T-helper 17 cell (primary cell): ENCODE measurements around the gene SART3. TPM values are rescaled to one million over a fixed set of nuclear protein-coding genes. Genes with fewer than 3 reads are reported as not detected.

Source experiments
- ATAC-seq: fragments of 150-1000 bp; cut with Tn5 transposase; 2 replicates; pipeline ENCODE4 v1.10.0; 2021; ENCODE audit warnings: mild to moderate bottlenecking, moderate library complexity
- DNase-seq, 3 donors: peaks; one replicate each; pipeline versions ENCODE4 v3.0.0 to v3.0.0-alpha.2; 2020 to 2021
- H3K9me3 ChIP-seq: one replicate; pipeline ENCODE4 v1.7.0; 2013; ENCODE audit warnings: low read length, mild to moderate bottlenecking; ENCODE audit not compliant: control insufficient read depth, poor library complexity, severe bottlenecking
- H3K27ac Mint-ChIP-seq: one replicate; pipeline ENCODE4 v1.8.0; 2022; ENCODE audit warnings: mild to moderate bottlenecking, moderate library complexity, mixed read lengths
- H3K27me3 Mint-ChIP-seq: one replicate; pipeline ENCODE4 v1.8.0; 2022; ENCODE audit warnings: mixed read lengths
- H3K36me3 Mint-ChIP-seq: one replicate; pipeline ENCODE4 v1.8.0; 2022; ENCODE audit warnings: low read depth, mixed read lengths
- H3K4me1 Mint-ChIP-seq: one replicate; pipeline ENCODE4 v1.8.0; 2022; ENCODE audit warnings: mild to moderate bottlenecking, mixed read lengths
- H3K4me3 Mint-ChIP-seq: one replicate; pipeline ENCODE4 v1.8.0; 2022; ENCODE audit warnings: mild to moderate bottlenecking, moderate library complexity, mixed read lengths
- total RNA-seq, 4 donors: library from RNA in 2 of 4; stranded (reverse) in 2 of 4; gene quantifications; one replicate each; pipeline ENCODE4 v1.2.3 and lab custom pipeline; 2022 to 2026

SART3 gene
- total RNA-seq, 2 donors from 2014 or later: 85.3 to 107 TPM

DNA sequence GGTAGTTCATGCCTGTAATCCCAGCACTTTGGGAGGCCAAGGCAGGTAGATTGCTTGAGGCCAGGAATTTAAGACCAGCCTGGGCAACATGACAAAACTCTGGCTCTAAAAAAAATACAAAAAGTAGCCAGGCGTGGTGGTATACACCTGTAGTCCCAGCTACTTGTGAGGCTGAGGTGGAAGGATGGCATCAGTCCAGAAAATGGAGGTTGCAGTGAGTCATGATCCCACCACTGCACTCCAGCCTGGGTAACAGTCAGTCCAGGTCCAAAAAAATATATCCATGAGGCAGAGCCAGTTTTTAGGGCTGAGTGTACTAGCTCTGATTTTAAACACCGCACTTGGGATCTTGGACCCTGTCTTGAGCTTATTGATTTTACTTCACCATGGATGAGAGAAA, 76.5 kb downstream of the SART3 start:
- DNase-seq: no peak
- ATAC-seq: no peak
- Mint-ChIP-seq H3K36me3 (no peaks in the 10 kb centered on the region), H3K27ac (no peak overlapping the region), H3K4me3 (no peak overlapping the region), H3K4me1 (no peaks in the 10 kb centered on the region), H3K27me3 (peaks cover 70% of the 10 kb centered on the region)
- no peaks in the 10 kb centered on the region for H3K9me3 ChIP-seq

- ATAC-seq (no peak), DNase-seq (no peak)
- H3K36me3 Mint-ChIP-seq: no peaks in the 10 kb centered on the region
- no peaks in the 10 kb centered on the region for H3K4me1 Mint-ChIP-seq
- H3K27ac Mint-ChIP-seq: no peak overlapping the region
- peaks cover 75% of the 10 kb centered on the region for H3K27me3 Mint-ChIP-seq
- H3K9me3 ChIP-seq: no peaks in the 10 kb centered on the region
- no peak overlapping the region for H3K4me3 Mint-ChIP-seq
Measured at GRCh38 chr12:108483213-108484059, 77.5 kb downstream of the SART3 start.

DNA sequence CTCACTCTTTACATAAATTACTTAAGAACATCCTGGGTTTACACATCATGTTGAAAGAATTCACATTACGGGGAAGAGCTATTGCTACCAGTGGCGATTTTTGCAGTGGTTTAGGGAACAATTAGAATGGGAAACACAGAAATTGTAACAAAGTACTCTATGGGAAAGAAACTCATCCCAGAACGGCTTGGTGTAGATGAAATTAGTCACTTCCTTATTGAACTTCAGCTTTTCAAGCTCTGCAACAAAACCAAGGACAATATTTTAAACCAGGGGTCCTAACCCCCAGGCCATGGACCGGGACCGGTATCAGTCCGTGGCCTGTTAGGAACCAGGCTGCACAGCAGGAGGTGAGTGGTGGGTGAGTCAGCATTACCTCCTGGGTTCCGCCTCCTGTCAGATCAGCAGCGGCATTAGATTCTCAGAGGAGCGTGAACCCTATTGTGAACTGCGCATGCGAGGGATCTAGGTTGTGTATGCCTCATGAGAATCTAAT, 78.2 kb downstream of the SART3 start:
- no peaks in the 10 kb centered on the region for H3K4me1 Mint-ChIP-seq
- H3K36me3 Mint-ChIP-seq: no peaks in the 10 kb centered on the region
- ATAC-seq (no peak), DNase-seq (no peak)
- H3K4me3 Mint-ChIP-seq: no peak overlapping the region
- peaks cover 70% of the 10 kb centered on the region for H3K27me3 Mint-ChIP-seq
- no peaks in the 10 kb centered on the region for H3K9me3 ChIP-seq
- H3K27ac Mint-ChIP-seq: no peak overlapping the region

DNA sequence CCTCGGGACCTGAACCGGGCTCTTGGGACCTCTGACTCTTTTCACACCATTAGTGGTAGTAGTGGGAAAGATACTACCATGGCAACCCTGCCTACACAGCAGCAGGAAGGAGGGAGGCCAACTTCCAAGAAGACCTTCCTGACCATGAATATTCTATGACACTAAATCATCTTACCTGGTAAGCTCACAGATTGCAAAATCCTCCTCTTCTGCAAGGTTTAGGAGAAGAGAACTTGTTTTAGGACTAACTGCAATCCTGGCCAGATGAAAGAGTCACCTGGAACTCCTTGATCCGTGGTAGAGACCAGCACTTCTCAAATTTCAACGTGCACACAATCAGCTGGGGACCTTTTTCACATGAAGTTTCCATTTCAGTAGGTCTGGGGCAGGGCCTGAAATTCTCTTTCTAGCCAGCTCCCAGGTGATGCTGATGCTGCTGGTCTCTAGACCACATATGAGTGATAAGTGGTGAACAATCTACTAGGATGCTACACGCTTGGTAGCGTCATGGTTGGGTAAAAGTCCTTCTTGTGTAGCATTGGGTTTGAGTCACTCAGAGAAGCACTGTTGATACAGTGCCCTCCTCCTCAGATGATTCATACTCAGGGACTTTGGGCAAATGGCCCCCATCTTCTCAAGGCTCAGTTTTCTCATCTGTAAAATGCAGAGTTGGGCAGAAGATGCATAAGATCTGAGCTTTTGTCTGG, 81.5 kb downstream of the SART3 start:
- H3K9me3 ChIP-seq: no peaks in the 10 kb centered on the region
- ATAC-seq (no peak), DNase-seq (no peak)
- Mint-ChIP-seq H3K36me3 (no peaks in the 10 kb centered on the region), H3K4me3 (no peak overlapping the region), H3K27ac (no peak overlapping the region), H3K4me1 (no peaks in the 10 kb centered on the region), H3K27me3 (peaks cover 54% of the 10 kb centered on the region)

GRCh38 chr12:108478611-108479206, 82.3 kb downstream of the SART3 start:
- H3K27ac Mint-ChIP-seq: no peak overlapping the region
- H3K9me3 ChIP-seq: no peaks in the 10 kb centered on the region
- H3K4me3 Mint-ChIP-seq: no peak overlapping the region
- ATAC-seq (no peak), DNase-seq (no peak)
- H3K4me1 Mint-ChIP-seq: no peaks in the 10 kb centered on the region
- no peaks in the 10 kb centered on the region for H3K36me3 Mint-ChIP-seq
- H3K27me3 Mint-ChIP-seq: peaks cover 50% of the 10 kb centered on the region

DNA sequence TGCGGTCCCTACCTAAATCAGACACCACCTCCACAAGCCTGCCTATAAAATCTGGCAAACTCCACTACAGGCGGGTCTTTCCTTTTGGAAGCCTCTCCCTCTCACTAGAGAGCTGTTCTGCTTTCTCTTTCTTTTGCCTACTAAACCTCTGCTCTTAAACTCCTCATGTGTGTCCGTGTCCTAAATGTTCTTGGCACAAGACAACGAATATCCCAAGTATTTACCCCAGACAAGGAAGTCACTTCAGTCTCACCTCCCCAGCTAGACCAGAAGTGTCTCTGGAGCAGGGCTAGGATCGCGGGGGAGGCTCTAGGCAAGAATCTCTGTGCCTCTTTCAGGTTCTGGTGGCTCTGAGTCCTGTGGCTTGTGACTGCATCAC, 83.1 kb downstream of the SART3 start:
- DNase-seq: no peak
- Mint-ChIP-seq H3K36me3 (no peaks in the 10 kb centered on the region), H3K4me3 (no peak overlapping the region), H3K27ac (no peak overlapping the region), H3K4me1 (no peaks in the 10 kb centered on the region), H3K27me3 (peaks cover 43% of the 10 kb centered on the region)
- no peaks in the 10 kb centered on the region for H3K9me3 ChIP-seq
- ATAC-seq: no peak

DNA sequence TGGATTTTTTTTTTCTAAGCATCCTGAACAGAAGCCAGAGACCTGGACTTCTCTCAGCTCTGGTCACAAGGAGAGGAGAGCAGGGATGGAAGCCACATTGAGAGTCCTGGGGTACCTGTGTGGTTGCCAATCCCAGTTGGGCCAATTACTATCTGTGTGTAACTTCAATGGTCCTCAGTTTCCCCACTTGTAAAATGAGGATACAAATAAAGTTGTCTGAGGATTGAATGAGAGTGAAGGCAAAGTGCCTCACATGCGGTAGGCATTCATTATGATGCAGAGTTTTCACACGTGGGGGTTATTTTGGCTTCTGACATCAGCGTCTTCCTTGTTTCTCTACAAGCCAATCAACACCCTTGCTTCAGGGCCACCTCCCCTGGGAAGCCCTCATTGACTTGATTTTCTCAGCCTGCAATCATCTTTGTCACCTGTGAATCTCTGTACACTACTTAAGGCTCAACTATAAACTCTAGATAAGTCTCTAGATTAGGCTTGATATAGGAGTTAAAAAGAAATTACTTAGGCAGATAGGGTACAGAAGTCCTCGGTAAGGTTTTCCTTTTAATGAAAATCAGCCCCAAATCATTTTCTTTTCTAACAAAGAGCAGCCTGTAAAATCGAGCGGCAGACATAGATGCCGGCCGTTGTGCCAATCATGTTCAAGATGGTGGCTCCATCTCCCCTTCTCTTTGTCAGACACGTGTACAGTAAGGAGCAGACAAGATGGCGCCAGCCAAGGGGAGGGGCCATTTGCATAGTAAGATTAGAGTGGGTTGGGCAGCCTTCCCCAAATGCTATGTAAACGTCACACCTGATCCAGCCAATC, 83.7 kb downstream of the SART3 start:
- Mint-ChIP-seq H3K27me3 (peaks cover 37% of the 10 kb centered on the region), H3K27ac (no peak overlapping the region)

GRCh38 chr12:108475396-108475795, 85.6 kb downstream of the SART3 start:
- Mint-ChIP-seq H3K4me1 (no peaks in the 10 kb centered on the region), H3K27me3 (peaks cover 34% of the 10 kb centered on the region), H3K36me3 (no peaks in the 10 kb centered on the region), H3K4me3 (no peak overlapping the region), H3K27ac (no peak overlapping the region)
- DNase-seq (no peak), ATAC-seq (no peak)
- H3K9me3 ChIP-seq: no peaks in the 10 kb centered on the region

More for the DNA sequence above, 83.7 kb downstream of the SART3 start:
- Mint-ChIP-seq H3K4me1 (no peaks in the 10 kb centered on the region), H3K36me3 (no peaks in the 10 kb centered on the region), H3K4me3 (no peak overlapping the region)
- no peak for ATAC-seq
- H3K9me3 ChIP-seq: no peaks in the 10 kb centered on the region
- DNase-seq: no peak

- Mint-ChIP-seq H3K27ac (no peak overlapping the region), H3K4me3 (no peak overlapping the region), H3K27me3 (peaks cover 19% of the 10 kb centered on the region), H3K36me3 (peaks cover 2% of the 10 kb centered on the region), H3K4me1 (no peaks in the 10 kb centered on the region)
- H3K9me3 ChIP-seq: no peaks in the 10 kb centered on the region
- no peak for ATAC-seq
- no peak for DNase-seq
Measured at GRCh38 chr12:108473400-108474055, 87.4 kb downstream of the SART3 start.

Other genes with a start within 250 kb of the SART3 start
- under 1 TPM in 1 of 2 donors, not detected in 1; 0.22 TPM for gene CMKLR1, start 221.9 kb downstream of the SART3 start, total RNA-seq
- 1 to 10 TPM; 4.4 to 5.1 TPM for gene FICD, start 45.9 kb downstream of the SART3 start, total RNA-seq
- 100 to 1,000 TPM; 139 to 177 TPM for gene ISCU, start 1.4 kb upstream of the SART3 start, total RNA-seq
- gene TMEM119, start 36.9 kb upstream of the SART3 start, total RNA-seq: 1 to 10 TPM; 3.9 to 5.0 TPM
- 100 to 1,000 TPM in 1 of 2 donors, 10 to 100 TPM in 1; 91.3 to 131 TPM for gene SELPLG, start 72.7 kb upstream of the SART3 start, total RNA-seq
- 10 to 100 TPM; 13.3 to 61.1 TPM for gene CORO1C, start 170.3 kb upstream of the SART3 start, total RNA-seq